ENCODE measurements around the gene ATP6V0E2.

The ATP6V0E2 gene

GRCh38 chr7:149846021-149846420 lies 27.7 kb upstream of the ATP6V0E2 start:
- no peak overlapping the region for H3K27ac ChIP-seq

DNA sequence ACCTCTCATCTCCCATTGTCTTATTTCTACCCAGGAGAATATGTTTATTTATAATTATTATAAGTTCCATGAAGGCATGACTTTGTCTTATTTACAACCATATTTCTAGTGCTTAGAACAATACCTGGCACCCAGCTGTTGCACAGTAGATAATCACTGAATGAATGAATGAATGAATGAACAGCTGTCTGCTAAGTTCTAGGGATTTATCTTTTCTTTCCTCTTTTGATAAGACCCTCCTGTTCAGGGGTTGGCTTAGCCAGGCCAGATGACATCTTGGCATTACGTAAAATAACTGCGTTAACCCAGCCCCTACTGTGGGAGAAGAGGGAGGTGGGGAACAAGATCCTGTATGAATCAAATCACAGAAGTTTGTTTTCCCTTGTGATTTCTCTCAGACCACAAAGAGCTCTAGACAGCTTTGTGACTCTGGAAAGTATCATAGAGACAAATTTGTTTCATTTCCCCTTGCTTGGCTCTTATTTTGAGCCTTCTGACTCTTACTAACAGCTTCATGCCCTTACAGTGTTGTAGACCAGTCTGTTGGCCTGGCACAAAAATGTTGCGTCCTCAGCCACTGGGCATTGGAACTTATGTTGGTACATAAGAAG lies 27.2 kb upstream of the ATP6V0E2 start:
- TF ChIP-seq POLR2AphosphoS5 (IDR thresholded peaks at IDR 0.05; ENCODE audit: borderline replicate concordance, low read depth, low read length) (no peak), FOXP2 (optimal IDR thresholded peaks at IDR 0.05; ENCODE audit: control extremely low read depth, extremely low read length, insufficient read depth) (no peak), EZH2 (IDR thresholded peaks at IDR 0.05) (no peak)
- H3K9me3 ChIP-seq (ENCODE audit: low read depth, low read length), result no peaks in the 10 kb centered on the region
- H3K9ac ChIP-seq (ENCODE audit: insufficient read length), result no peak overlapping the region
- no peaks in the 10 kb centered on the region for H3K36me3 ChIP-seq (ENCODE audit: insufficient read depth, low read length)
- DNase-seq (ENCODE audit: low read depth, low spot score), result no peak
- no peak overlapping the region for H3K27ac ChIP-seq
- H3K4me3 ChIP-seq, result no peak overlapping the region

More at GRCh38 chr7:149846021-149846420, 27.7 kb upstream of the ATP6V0E2 start:
- H3K9me3 ChIP-seq (ENCODE audit: low read depth, low read length), result no peaks in the 10 kb centered on the region
- H3K4me3 ChIP-seq, result no peak overlapping the region
- no peak overlapping the region for H3K9ac ChIP-seq (ENCODE audit: insufficient read length)
- no peaks in the 10 kb centered on the region for H3K36me3 ChIP-seq (ENCODE audit: insufficient read depth, low read length)
- DNase-seq (ENCODE audit: low read depth, low spot score), result no peak
- TF ChIP-seq POLR2AphosphoS5 (IDR thresholded peaks at IDR 0.05; ENCODE audit: borderline replicate concordance, low read depth, low read length) (no peak), FOXP2 (optimal IDR thresholded peaks at IDR 0.05; ENCODE audit: control extremely low read depth, extremely low read length, insufficient read depth) (no peak), EZH2 (IDR thresholded peaks at IDR 0.05) (no peak)

GRCh38 chr7:149849174-149849573 lies 24.6 kb upstream of the ATP6V0E2 start:
- no peak for DNase-seq (ENCODE audit: low read depth, low spot score)
- no peak overlapping the region for H3K4me3 ChIP-seq
- no peak overlapping the region for H3K27ac ChIP-seq
- no peak for TF ChIP-seq EZH2 (IDR thresholded peaks at IDR 0.05)
- TF ChIP-seq FOXP2 (optimal IDR thresholded peaks at IDR 0.05; ENCODE audit: control extremely low read depth, extremely low read length, insufficient read depth), result no peak
- TF ChIP-seq POLR2AphosphoS5 (IDR thresholded peaks at IDR 0.05; ENCODE audit: borderline replicate concordance, low read depth, low read length), result no peak
- H3K9ac ChIP-seq (ENCODE audit: insufficient read length), result no peak overlapping the region
- H3K9me3 ChIP-seq (ENCODE audit: low read depth, low read length), result no peaks in the 10 kb centered on the region
- H3K36me3 ChIP-seq (ENCODE audit: insufficient read depth, low read length), result no peaks in the 10 kb centered on the region

- Histone ChIP-seq H3K9me3 (ENCODE audit: low read depth, low read length) (no peaks in the 10 kb centered on the region), H3K4me3 (no peak overlapping the region), H3K36me3 (ENCODE audit: insufficient read depth, low read length) (no peaks in the 10 kb centered on the region), H3K9ac (ENCODE audit: insufficient read length) (no peak overlapping the region), H3K27ac (no peak overlapping the region)
- TF ChIP-seq EZH2 (IDR thresholded peaks at IDR 0.05) (no peak), POLR2AphosphoS5 (IDR thresholded peaks at IDR 0.05; ENCODE audit: borderline replicate concordance, low read depth, low read length) (no peak), FOXP2 (optimal IDR thresholded peaks at IDR 0.05; ENCODE audit: control extremely low read depth, extremely low read length, insufficient read depth) (no peak)
- no peak for DNase-seq (ENCODE audit: low read depth, low spot score)
These were observed 23.7 kb upstream of the ATP6V0E2 start for GRCh38 chr7:149850007-149850594.

DNA sequence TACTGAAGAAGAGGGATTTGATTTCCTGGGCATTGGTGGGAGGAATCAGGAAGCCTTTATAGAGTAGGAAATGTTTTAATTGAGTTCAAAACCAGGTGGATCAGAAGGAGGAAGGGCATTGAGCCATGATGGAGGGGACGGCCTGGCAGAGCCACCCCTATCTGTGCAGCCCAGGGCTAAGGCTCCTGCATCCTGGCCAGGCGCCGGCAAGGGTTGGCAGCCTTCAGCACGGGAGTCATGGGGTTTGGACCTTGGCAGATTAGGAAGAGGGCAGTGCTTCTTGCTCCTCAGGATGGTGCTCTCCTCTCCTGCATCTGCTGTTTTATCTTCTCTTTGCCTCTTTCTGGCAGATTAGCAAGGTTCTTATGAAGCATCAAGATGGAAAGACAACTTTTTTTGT lies 23.1 kb upstream of the ATP6V0E2 start:
- no peak for TF ChIP-seq EZH2 (IDR thresholded peaks at IDR 0.05)
- no peak for TF ChIP-seq POLR2AphosphoS5 (IDR thresholded peaks at IDR 0.05; ENCODE audit: borderline replicate concordance, low read depth, low read length)
- TF ChIP-seq FOXP2 (optimal IDR thresholded peaks at IDR 0.05; ENCODE audit: control extremely low read depth, extremely low read length, insufficient read depth), result no peak
- no peak for DNase-seq (ENCODE audit: low read depth, low spot score)
- H3K4me3 ChIP-seq, result no peak overlapping the region
- H3K36me3 ChIP-seq (ENCODE audit: insufficient read depth, low read length), result no peaks in the 10 kb centered on the region
- H3K9ac ChIP-seq (ENCODE audit: insufficient read length), result no peak overlapping the region
- H3K9me3 ChIP-seq (ENCODE audit: low read depth, low read length), result no peaks in the 10 kb centered on the region
- no peak overlapping the region for H3K27ac ChIP-seq

DNA sequence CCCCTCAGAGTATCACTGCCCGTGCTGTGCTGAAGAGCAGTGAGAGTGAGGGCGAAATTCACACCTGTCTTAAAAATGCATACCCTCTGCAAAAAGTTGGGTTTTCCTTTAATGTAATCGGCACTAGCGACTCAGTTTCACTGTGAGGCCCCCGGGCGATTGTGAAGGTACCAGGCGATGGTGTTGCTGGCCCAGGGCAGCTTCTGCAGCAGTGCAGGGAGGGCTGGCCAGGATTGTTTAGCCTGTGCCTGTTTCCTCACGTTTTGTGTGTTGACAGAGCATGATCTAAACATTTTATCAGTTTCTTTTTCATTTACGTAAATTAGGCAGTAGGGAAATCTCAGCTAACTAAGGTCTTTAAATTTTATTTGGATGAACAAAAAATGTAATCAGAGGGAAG lies 22.3 kb upstream of the ATP6V0E2 start:
- no peak for TF ChIP-seq FOXP2 (optimal IDR thresholded peaks at IDR 0.05; ENCODE audit: control extremely low read depth, extremely low read length, insufficient read depth)
- no peak for TF ChIP-seq EZH2 (IDR thresholded peaks at IDR 0.05)
- TF ChIP-seq POLR2AphosphoS5 (IDR thresholded peaks at IDR 0.05; ENCODE audit: borderline replicate concordance, low read depth, low read length), result no peak
- no peaks in the 10 kb centered on the region for H3K36me3 ChIP-seq (ENCODE audit: insufficient read depth, low read length)
- no peak overlapping the region for H3K27ac ChIP-seq
- no peak for DNase-seq (ENCODE audit: low read depth, low spot score)
- no peak overlapping the region for H3K9ac ChIP-seq (ENCODE audit: insufficient read length)
- no peaks in the 10 kb centered on the region for H3K9me3 ChIP-seq (ENCODE audit: low read depth, low read length)
- no peak overlapping the region for H3K4me3 ChIP-seq

GRCh38 chr7:149853157-149853556 lies 20.6 kb upstream of the ATP6V0E2 start:
- Histone ChIP-seq H3K36me3 (ENCODE audit: insufficient read depth, low read length) (no peaks in the 10 kb centered on the region), H3K27ac (no peak overlapping the region), H3K9ac (ENCODE audit: insufficient read length) (no peak overlapping the region), H3K9me3 (ENCODE audit: low read depth, low read length) (no peaks in the 10 kb centered on the region), H3K4me3 (no peak overlapping the region)
- no peak for DNase-seq (ENCODE audit: low read depth, low spot score)
- TF ChIP-seq FOXP2 (optimal IDR thresholded peaks at IDR 0.05; ENCODE audit: control extremely low read depth, extremely low read length, insufficient read depth) (no peak), EZH2 (IDR thresholded peaks at IDR 0.05) (no peak), POLR2AphosphoS5 (IDR thresholded peaks at IDR 0.05; ENCODE audit: borderline replicate concordance, low read depth, low read length) (no peak)

DNA sequence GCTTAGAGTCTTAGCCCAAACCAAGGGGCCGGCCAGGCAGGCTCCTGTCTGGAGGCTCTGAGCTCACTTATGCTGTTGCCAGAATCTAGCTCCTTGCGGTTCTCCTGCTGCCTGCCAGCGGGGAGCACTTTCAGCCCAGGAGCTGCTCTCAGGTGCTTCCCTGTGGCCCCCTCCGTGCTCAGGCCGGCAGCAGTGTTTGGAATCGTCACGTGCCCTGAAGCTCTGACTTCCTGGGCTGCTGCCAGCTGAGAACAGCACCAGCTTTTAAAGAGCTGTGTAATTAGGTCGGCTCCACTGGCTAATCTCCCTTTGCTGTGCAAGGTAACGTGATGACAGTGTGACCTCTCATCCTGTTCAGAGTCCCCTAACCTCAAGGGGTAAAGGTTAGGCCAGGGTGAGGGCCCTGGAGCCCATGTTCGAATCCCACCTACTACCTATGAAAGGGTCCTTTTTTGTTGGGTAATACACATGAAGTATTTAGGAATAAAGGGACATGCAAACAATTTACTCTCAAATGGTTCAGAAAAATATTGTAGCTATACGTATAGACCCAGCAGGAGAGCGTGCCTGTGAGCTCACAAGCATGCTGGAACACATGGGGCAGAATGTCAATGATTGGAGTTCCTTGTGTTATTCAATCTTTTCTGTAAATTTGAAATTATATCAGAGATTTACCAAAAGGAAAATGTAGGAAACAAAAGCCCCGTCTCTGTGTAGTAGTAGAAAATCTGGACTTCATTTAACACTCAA lies 19.0 kb upstream of the ATP6V0E2 start:
- H3K36me3 ChIP-seq (ENCODE audit: insufficient read depth, low read length), result no peaks in the 10 kb centered on the region
- H3K9me3 ChIP-seq (ENCODE audit: low read depth, low read length), result no peaks in the 10 kb centered on the region
- H3K9ac ChIP-seq (ENCODE audit: insufficient read length), result peak overlapping the region; percentile 56
- peak overlapping the region; percentile 73 for H3K4me3 ChIP-seq
- peak; percentile 53 for TF ChIP-seq FOXP2 (optimal IDR thresholded peaks at IDR 0.05; ENCODE audit: control extremely low read depth, extremely low read length, insufficient read depth)
- TF ChIP-seq EZH2 (IDR thresholded peaks at IDR 0.05), result no peak
- no peak for DNase-seq (ENCODE audit: low read depth, low spot score)
- H3K27ac ChIP-seq, result peak overlapping the region; percentile 98
